Measurements from ENCODE around the gene C9orf43. TPM values are rescaled to one million over a fixed set of nuclear protein-coding genes. Genes with fewer than 3 reads are reported as not detected.

C9orf43 gene
- total RNA-seq, 3 donors from 2014 or later = 0.20 to 0.55 TPM; not detected in 1

GRCh38 chr9:113454914-113455761, 44.6 kb downstream of the C9orf43 start:
- Histone ChIP-seq H3K4me1 (ENCODE audit: low read depth) (no peaks in the 10 kb centered on the region), H3K9me3 (no peaks in the 10 kb centered on the region), H3K36me3 (ENCODE audit: low read depth) (no peaks in the 10 kb centered on the region), H3K4me3 (no peak overlapping the region)
- no peak for TF ChIP-seq CTCF (IDR thresholded peaks at IDR 0.05)
- DNase-seq (peak in 1 of 3 donors; percentile 32), ATAC-seq (peak; percentile 56)
- intact Hi-C loops (cut with DNase I, micrococcal nuclease) = no loop called here

- DNase-seq (no peak), ATAC-seq (no peak)
- Histone ChIP-seq H3K36me3 (ENCODE audit: low read depth) (no peaks in the 10 kb centered on the region), H3K9me3 (no peaks in the 10 kb centered on the region), H3K4me1 (ENCODE audit: low read depth) (no peaks in the 10 kb centered on the region), H3K4me3 (no peak overlapping the region)
- TF ChIP-seq CTCF (IDR thresholded peaks at IDR 0.05) = no peak
- intact Hi-C loops (cut with DNase I, micrococcal nuclease) = no loop called here
Observed at GRCh38 chr9:113456235-113456634, 45.7 kb downstream of the C9orf43 start.

- Histone ChIP-seq H3K36me3 (ENCODE audit: low read depth) (no peaks in the 10 kb centered on the region), H3K9me3 (no peaks in the 10 kb centered on the region), H3K4me1 (ENCODE audit: low read depth) (peaks cover 3% of the 10 kb centered on the region), H3K4me3 (no peak overlapping the region)
- ATAC-seq (no peak), DNase-seq (no peak)
- TF ChIP-seq CTCF (IDR thresholded peaks at IDR 0.05) = no peak
- intact Hi-C loops (cut with DNase I, micrococcal nuclease) = no loop called here
Observed at GRCh38 chr9:113461285-113461684, 50.7 kb downstream of the C9orf43 start.

- intact Hi-C loops (cut with DNase I, micrococcal nuclease) = no loop called here
- ATAC-seq = no peak
- peaks cover 3% of the 10 kb centered on the region for H3K4me1 ChIP-seq (ENCODE audit: low read depth)
- no peaks in the 10 kb centered on the region for H3K36me3 ChIP-seq (ENCODE audit: low read depth)
- TF ChIP-seq CTCF (IDR thresholded peaks at IDR 0.05) = no peak
- no peaks in the 10 kb centered on the region for H3K9me3 ChIP-seq
- no peak overlapping the region for H3K4me3 ChIP-seq
- DNase-seq = no peak
Observed at GRCh38 chr9:113461943-113462342, 51.4 kb downstream of the C9orf43 start.

GRCh38 chr9:113462781-113463286, 52.3 kb downstream of the C9orf43 start:
- Histone ChIP-seq H3K36me3 (ENCODE audit: low read depth) (no peaks in the 10 kb centered on the region), H3K4me3 (no peak overlapping the region), H3K4me1 (ENCODE audit: low read depth) (peaks cover 3% of the 10 kb centered on the region), H3K9me3 (no peaks in the 10 kb centered on the region)
- no peak for DNase-seq
- no peak for TF ChIP-seq CTCF (IDR thresholded peaks at IDR 0.05)
- ATAC-seq = no peak
- intact Hi-C loops (cut with DNase I, micrococcal nuclease) = no loop called here
